Measurements from ENCODE around the gene GPC1. TPM values are rescaled to one million over a fixed set of nuclear protein-coding genes. Genes with fewer than 3 reads are reported as not detected.

GPC1 gene
- total and polyA plus RNA-seq, 2 donors (not counting 3 experiments of a cell fraction or from before 2014, with no cell fraction given) = 9.6 to 31.1 TPM

DNA sequence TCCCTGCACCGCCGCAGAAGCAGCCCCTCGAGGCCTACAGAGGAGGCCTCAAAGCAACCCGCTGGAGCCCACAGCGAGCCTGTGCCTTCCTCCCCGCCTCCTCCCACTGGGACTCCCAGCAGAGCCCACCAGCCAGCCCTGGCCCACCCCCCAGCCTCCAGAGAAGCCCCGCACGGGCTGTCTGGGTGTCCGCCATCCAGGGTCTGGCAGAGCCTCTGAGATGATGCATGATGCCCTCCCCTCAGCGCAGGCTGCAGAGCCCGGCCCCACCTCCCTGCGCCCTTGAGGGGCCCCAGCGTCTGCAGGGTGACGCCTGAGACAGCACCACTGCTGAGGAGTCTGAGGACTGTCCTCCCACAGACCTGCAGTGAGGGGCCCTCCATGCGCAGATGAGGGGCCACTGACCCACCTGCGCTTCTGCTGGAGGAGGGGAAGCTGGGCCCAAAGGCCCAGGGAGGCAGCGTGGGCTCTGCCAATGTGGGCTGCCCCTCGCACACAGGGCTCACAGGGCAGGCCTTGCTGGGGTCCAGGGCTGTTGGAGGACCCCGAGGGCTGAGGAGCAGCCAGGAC is 31.2 kb downstream of the GPC1 start:
- FAIRE-seq (no peak), DNase-seq (ENCODE audit: low read depth, low spot score) (no peak)
- intact Hi-C loops (cut with micrococcal nuclease) (no loop called here), dilution Hi-C loops (cut with MboI; ENCODE audit: extremely low pct_ligation_motif_present, low sequenced_read_pairs) (no loop called here)
- Histone ChIP-seq H3K4me3 (replicated peaks in 1 of 3; ENCODE audit: insufficient read depth in 1 of 3, low read depth in 1 of 3, low read length in 3 of 3) (no peak overlapping the region), H3K4me1 (ENCODE audit: control insufficient read depth, extremely low read depth, insufficient read depth, low read length) (no peaks in the 10 kb centered on the region), H3K79me2 (ENCODE audit: control insufficient read depth, insufficient read depth, low read length) (no peaks in the 10 kb centered on the region), H3K4me2 (ENCODE audit: insufficient read depth, low read length) (no peak overlapping the region), H2AFZ (ENCODE audit: low read depth, low read length) (no peak overlapping the region), H3K27me3 (ENCODE audit: control insufficient read depth in 2 of 2, insufficient read depth in 2 of 2, low read length in 2 of 2) (no peaks in the 10 kb centered on the region), H3K27ac (ENCODE audit: insufficient read depth, low read depth, low read length) (no peak overlapping the region), H3K36me3 (ENCODE audit: control insufficient read depth in 2 of 2, extremely low read depth in 1 of 2, insufficient read depth in 2 of 2, low read length in 2 of 2) (no peaks in the 10 kb centered on the region), H3K9me3 (replicated peaks; ENCODE audit: control insufficient read depth, insufficient read depth, low read length) (no peaks in the 10 kb centered on the region), H4K20me1 (replicated peaks; ENCODE audit: control insufficient read depth, extremely low read depth, insufficient read depth, low read length) (no peaks in the 10 kb centered on the region), H3K9ac (replicated peaks; ENCODE audit: extremely low read depth, insufficient read depth, low read length) (no peak overlapping the region), H3K9me1 (replicated peaks; ENCODE audit: control insufficient read depth, extremely low read depth, insufficient read depth, low read length) (no peaks in the 10 kb centered on the region)
- ChIA-PET POLR2A (no interaction called here), CTCF (no interaction called here)
- no peak for TF ChIP-seq MYC (IDR thresholded peaks at IDR 0.05; ENCODE audit: low read depth, low read length)
- TF ChIP-seq POLR2AphosphoS5 (IDR thresholded peaks at IDR 0.05; ENCODE audit: insufficient read depth, low read depth, low read length) = no peak
- no peak for TF ChIP-seq EZH2 (IDR thresholded peaks at IDR 0.05; ENCODE audit: borderline replicate concordance, low read depth, low read length, severe bottlenecking)
- TF ChIP-seq, protein P1, sequence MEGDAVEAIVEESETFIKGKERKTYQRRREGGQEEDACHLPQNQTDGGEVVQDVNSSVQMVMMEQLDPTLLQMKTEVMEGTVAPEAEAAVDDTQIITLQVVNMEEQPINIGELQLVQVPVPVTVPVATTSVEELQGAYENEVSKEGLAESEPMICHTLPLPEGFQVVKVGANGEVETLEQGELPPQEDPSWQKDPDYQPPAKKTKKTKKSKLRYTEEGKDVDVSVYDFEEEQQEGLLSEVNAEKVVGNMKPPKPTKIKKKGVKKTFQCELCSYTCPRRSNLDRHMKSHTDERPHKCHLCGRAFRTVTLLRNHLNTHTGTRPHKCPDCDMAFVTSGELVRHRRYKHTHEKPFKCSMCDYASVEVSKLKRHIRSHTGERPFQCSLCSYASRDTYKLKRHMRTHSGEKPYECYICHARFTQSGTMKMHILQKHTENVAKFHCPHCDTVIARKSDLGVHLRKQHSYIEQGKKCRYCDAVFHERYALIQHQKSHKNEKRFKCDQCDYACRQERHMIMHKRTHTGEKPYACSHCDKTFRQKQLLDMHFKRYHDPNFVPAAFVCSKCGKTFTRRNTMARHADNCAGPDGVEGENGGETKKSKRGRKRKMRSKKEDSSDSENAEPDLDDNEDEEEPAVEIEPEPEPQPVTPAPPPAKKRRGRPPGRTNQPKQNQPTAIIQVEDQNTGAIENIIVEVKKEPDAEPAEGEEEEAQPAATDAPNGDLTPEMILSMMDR (IDR thresholded peaks at IDR 0.05; ENCODE audit: extremely low read depth in 1 of 2, insufficient read depth in 1 of 2, low read depth in 1 of 2, low read length in 2 of 2) = no peak
- TF ChIP-seq FOS (IDR thresholded peaks at IDR 0.05; ENCODE audit: borderline replicate concordance, insufficient read depth, low read length) = no peak
- no TSS peak for BruUV-seq (replicated peaks)

DNA sequence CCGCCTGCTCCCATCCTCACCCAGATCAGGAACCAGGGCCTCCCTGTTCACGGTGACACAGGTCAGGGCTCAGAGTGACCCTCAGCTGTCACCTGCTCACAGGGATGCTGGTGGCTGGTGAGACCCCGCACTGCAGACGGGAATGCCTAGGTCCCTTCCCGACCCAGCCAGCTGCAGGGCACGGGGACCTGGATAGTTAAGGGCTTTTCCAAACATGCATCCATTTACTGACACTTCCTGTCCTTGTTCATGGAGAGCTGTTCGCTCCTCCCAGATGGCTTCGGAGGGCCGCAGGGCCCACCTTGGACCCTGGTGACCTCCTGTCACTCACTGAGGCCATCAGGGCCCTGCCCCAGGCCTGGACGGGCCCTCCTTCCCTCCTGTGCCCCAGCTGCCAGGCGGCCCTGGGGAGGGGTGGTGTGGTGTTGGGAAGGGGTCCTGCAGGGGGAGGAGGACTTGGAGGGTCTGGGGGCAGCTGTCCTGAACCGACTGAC is 31.7 kb downstream of the GPC1 start:
- intact Hi-C loops (cut with micrococcal nuclease) = no loop called here
- FAIRE-seq = no peak

More for the DNA sequence above, 31.7 kb downstream of the GPC1 start:
- dilution Hi-C loops (cut with MboI; ENCODE audit: extremely low pct_ligation_motif_present, low sequenced_read_pairs) = no loop called here
- H3K9me1 ChIP-seq (replicated peaks; ENCODE audit: control insufficient read depth, extremely low read depth, insufficient read depth, low read length) = no peaks in the 10 kb centered on the region
- no peaks in the 10 kb centered on the region for H3K9me3 ChIP-seq (replicated peaks; ENCODE audit: control insufficient read depth, insufficient read depth, low read length)
- no TSS peak for BruUV-seq (replicated peaks)
- no peaks in the 10 kb centered on the region for H3K4me1 ChIP-seq (ENCODE audit: control insufficient read depth, extremely low read depth, insufficient read depth, low read length)
- ChIA-PET POLR2A (no interaction called here), CTCF (no interaction called here)
- no peak overlapping the region for H3K27ac ChIP-seq (ENCODE audit: insufficient read depth, low read depth, low read length)
- H3K4me3 ChIP-seq (replicated peaks in 1 of 3; ENCODE audit: insufficient read depth in 1 of 3, low read depth in 1 of 3, low read length in 3 of 3) = no peak overlapping the region
- H3K27me3 ChIP-seq (ENCODE audit: control insufficient read depth in 2 of 2, insufficient read depth in 2 of 2, low read length in 2 of 2) = no peaks in the 10 kb centered on the region
- no peak for TF ChIP-seq GATA2 (IDR thresholded peaks at IDR 0.05; ENCODE audit: insufficient read depth, insufficient read length, low read depth, low read length)
- TF ChIP-seq, protein P1 (IDR thresholded peaks at IDR 0.05; ENCODE audit: extremely low read depth in 1 of 2, insufficient read depth in 1 of 2, low read depth in 1 of 2, low read length in 2 of 2) = no peak
- TF ChIP-seq, protein P2, sequence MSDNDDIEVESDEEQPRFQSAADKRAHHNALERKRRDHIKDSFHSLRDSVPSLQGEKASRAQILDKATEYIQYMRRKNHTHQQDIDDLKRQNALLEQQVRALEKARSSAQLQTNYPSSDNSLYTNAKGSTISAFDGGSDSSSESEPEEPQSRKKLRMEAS (IDR thresholded peaks at IDR 0.05; ENCODE audit: insufficient read depth, insufficient read length) = no peak
- no peak for TF ChIP-seq EZH2 (IDR thresholded peaks at IDR 0.05; ENCODE audit: borderline replicate concordance, low read depth, low read length, severe bottlenecking)
- no peak for TF ChIP-seq MYC (IDR thresholded peaks at IDR 0.05; ENCODE audit: low read depth, low read length)
- no peak for TF ChIP-seq POLR2A (IDR thresholded peaks at IDR 0.05; ENCODE audit: low read depth, low read length)
- no peak for TF ChIP-seq FOS (IDR thresholded peaks at IDR 0.05; ENCODE audit: borderline replicate concordance, insufficient read depth, low read length)
- H3K4me2 ChIP-seq (ENCODE audit: insufficient read depth, low read length) = no peak overlapping the region
- H3K9ac ChIP-seq (replicated peaks; ENCODE audit: extremely low read depth, insufficient read depth, low read length) = no peak overlapping the region
- no peaks in the 10 kb centered on the region for H3K36me3 ChIP-seq (ENCODE audit: control insufficient read depth in 2 of 2, extremely low read depth in 1 of 2, insufficient read depth in 2 of 2, low read length in 2 of 2)
- H2AFZ ChIP-seq (ENCODE audit: low read depth, low read length) = no peak overlapping the region
- H4K20me1 ChIP-seq (replicated peaks; ENCODE audit: control insufficient read depth, extremely low read depth, insufficient read depth, low read length) = no peaks in the 10 kb centered on the region
- no peaks in the 10 kb centered on the region for H3K79me2 ChIP-seq (ENCODE audit: control insufficient read depth, insufficient read depth, low read length)
- DNase-seq (ENCODE audit: low read depth, low spot score) = no peak
